SJSA1 (cell line): ENCODE data around the gene LHFPL4. TPM values are rescaled to one million over a fixed set of nuclear protein-coding genes. Genes with fewer than 3 reads are reported as not detected.

Experiments used
- DNase-seq, 2 experiments: peaks; one replicate each; pipeline ENCODE4 v3.0.0-alpha.2; 2015 to 2020; ENCODE audit warnings: low spot score in 2 of 2, low read depth in 1 of 2
- H3K27ac ChIP-seq: fragments of 250-450 bp; sonication (Bioruptor Pico); 2 replicates; pipeline ENCODE4 v1.5.1; 2020; ENCODE audit warnings: mild to moderate bottlenecking, moderate library complexity
- H3K27me3 ChIP-seq: fragments of 250-450 bp; sonication (Bioruptor Pico); replicated peaks from 2 replicates; pipeline ENCODE4 v1.5.1; 2020; ENCODE audit warnings: mild to moderate bottlenecking, moderate library complexity
- H3K36me3 ChIP-seq: fragments of 250-450 bp; sonication (Bioruptor Pico); 2 replicates; pipeline ENCODE4 v1.5.1; 2020; ENCODE audit warnings: mild to moderate bottlenecking
- H3K4me1 ChIP-seq: fragments of 250-450 bp; sonication (Bioruptor Pico); replicated peaks from 2 replicates; pipeline ENCODE4 v1.6.1; 2021; ENCODE audit warnings: mild to moderate bottlenecking
- H3K4me3 ChIP-seq: fragments of 250-450 bp; sonication (Bioruptor Pico); 2 replicates; pipeline ENCODE4 v1.5.1; 2020; ENCODE audit warnings: mild to moderate bottlenecking
- H3K9me3 ChIP-seq: fragments of 250-450 bp; sonication (Bioruptor Pico); replicated peaks from 2 replicates; pipeline ENCODE4 v1.5.1; 2020; ENCODE audit warnings: mild to moderate bottlenecking
- total RNA-seq: library from RNA; depleted of rRNA; stranded (reverse); fragments of >200 nt; shearing (Covaris generic); gene quantifications from 2 replicates; pipeline ENCODE4 v1.2.3, GENCODE V29; 2014

The LHFPL4 gene
- total RNA-seq, 1 experiment from 2014 or later, result 0.08 TPM

GRCh38 chr3:9480265-9480664, 73.4 kb downstream of the LHFPL4 start:
- Histone ChIP-seq H3K27ac (no peak overlapping the region), H3K4me1 (no peaks in the 10 kb centered on the region), H3K9me3 (no peaks in the 10 kb centered on the region), H3K27me3 (no peaks in the 10 kb centered on the region), H3K4me3 (no peak overlapping the region), H3K36me3 (peaks cover 67% of the 10 kb centered on the region)
- no peak for DNase-seq

GRCh38 chr3:9476935-9477334, 76.7 kb downstream of the LHFPL4 start:
- no peak overlapping the region for H3K4me3 ChIP-seq
- H3K4me1 ChIP-seq, result no peaks in the 10 kb centered on the region
- no peaks in the 10 kb centered on the region for H3K9me3 ChIP-seq
- no peak overlapping the region for H3K27ac ChIP-seq
- no peak for DNase-seq
- H3K27me3 ChIP-seq, result no peaks in the 10 kb centered on the region
- peaks cover 86% of the 10 kb centered on the region for H3K36me3 ChIP-seq

GRCh38 chr3:9474482-9474881, 79.1 kb downstream of the LHFPL4 start:
- no peak overlapping the region for H3K27ac ChIP-seq
- H3K4me1 ChIP-seq, result no peaks in the 10 kb centered on the region
- no peaks in the 10 kb centered on the region for H3K9me3 ChIP-seq
- no peak overlapping the region for H3K4me3 ChIP-seq
- H3K36me3 ChIP-seq, result peaks cover 90% of the 10 kb centered on the region
- DNase-seq, result no peak
- no peaks in the 10 kb centered on the region for H3K27me3 ChIP-seq

GRCh38 chr3:9473496-9474065, 80.0 kb downstream of the LHFPL4 start:
- no peaks in the 10 kb centered on the region for H3K9me3 ChIP-seq
- no peaks in the 10 kb centered on the region for H3K27me3 ChIP-seq
- H3K36me3 ChIP-seq, result peaks cover 91% of the 10 kb centered on the region
- DNase-seq, result no peak
- no peaks in the 10 kb centered on the region for H3K4me1 ChIP-seq
- no peak overlapping the region for H3K4me3 ChIP-seq
- H3K27ac ChIP-seq, result no peak overlapping the region

- DNase-seq, result no peak
- H3K4me3 ChIP-seq, result no peak overlapping the region
- H3K4me1 ChIP-seq, result no peaks in the 10 kb centered on the region
- no peaks in the 10 kb centered on the region for H3K9me3 ChIP-seq
- H3K27ac ChIP-seq, result no peak overlapping the region
- H3K36me3 ChIP-seq, result peaks cover 95% of the 10 kb centered on the region
- H3K27me3 ChIP-seq, result no peaks in the 10 kb centered on the region
Observed at GRCh38 chr3:9469986-9470385, 83.6 kb downstream of the LHFPL4 start.

- Histone ChIP-seq H3K9me3 (no peaks in the 10 kb centered on the region), H3K4me1 (no peaks in the 10 kb centered on the region), H3K27me3 (no peaks in the 10 kb centered on the region), H3K4me3 (no peak overlapping the region), H3K27ac (no peak overlapping the region), H3K36me3 (peaks cover 95% of the 10 kb centered on the region)
- no peak for DNase-seq
Observed at GRCh38 chr3:9468460-9468859, 85.2 kb downstream of the LHFPL4 start.

- no peaks in the 10 kb centered on the region for H3K9me3 ChIP-seq
- H3K27ac ChIP-seq, result no peak overlapping the region
- H3K4me3 ChIP-seq, result no peak overlapping the region
- H3K4me1 ChIP-seq, result no peaks in the 10 kb centered on the region
- H3K27me3 ChIP-seq, result no peaks in the 10 kb centered on the region
- H3K36me3 ChIP-seq, result peaks cover 95% of the 10 kb centered on the region
- no peak for DNase-seq
Observed at GRCh38 chr3:9467451-9467850, 86.2 kb downstream of the LHFPL4 start.

- DNase-seq, result no peak
- Histone ChIP-seq H3K36me3 (peaks cover 81% of the 10 kb centered on the region), H3K4me1 (no peaks in the 10 kb centered on the region), H3K9me3 (no peaks in the 10 kb centered on the region), H3K27me3 (no peaks in the 10 kb centered on the region), H3K4me3 (no peak overlapping the region), H3K27ac (no peak overlapping the region)
Observed at GRCh38 chr3:9455596-9456131, 98.0 kb downstream of the LHFPL4 start.

GRCh38 chr3:9452417-9452816, 101.2 kb downstream of the LHFPL4 start:
- H3K27ac ChIP-seq, result no peak overlapping the region
- H3K36me3 ChIP-seq, result peaks cover 86% of the 10 kb centered on the region
- no peaks in the 10 kb centered on the region for H3K4me1 ChIP-seq
- H3K4me3 ChIP-seq, result no peak overlapping the region
- DNase-seq, result no peak
- no peaks in the 10 kb centered on the region for H3K9me3 ChIP-seq
- no peaks in the 10 kb centered on the region for H3K27me3 ChIP-seq

GRCh38 chr3:9450991-9451390, 102.6 kb downstream of the LHFPL4 start:
- no peak overlapping the region for H3K4me3 ChIP-seq
- no peak for DNase-seq
- H3K9me3 ChIP-seq, result no peaks in the 10 kb centered on the region
- no peak overlapping the region for H3K27ac ChIP-seq
- H3K27me3 ChIP-seq, result no peaks in the 10 kb centered on the region
- peaks cover 87% of the 10 kb centered on the region for H3K36me3 ChIP-seq
- H3K4me1 ChIP-seq, result no peaks in the 10 kb centered on the region

- H3K27ac ChIP-seq, result no peak overlapping the region
- no peaks in the 10 kb centered on the region for H3K27me3 ChIP-seq
- no peaks in the 10 kb centered on the region for H3K4me1 ChIP-seq
- H3K4me3 ChIP-seq, result no peak overlapping the region
- DNase-seq, result no peak
- H3K36me3 ChIP-seq, result peaks cover 84% of the 10 kb centered on the region
- no peaks in the 10 kb centered on the region for H3K9me3 ChIP-seq
Observed at GRCh38 chr3:9450126-9450525, 103.5 kb downstream of the LHFPL4 start.

- Histone ChIP-seq H3K9me3 (no peaks in the 10 kb centered on the region), H3K4me1 (no peaks in the 10 kb centered on the region), H3K27ac (no peak overlapping the region), H3K36me3 (peaks cover 91% of the 10 kb centered on the region), H3K4me3 (no peak overlapping the region), H3K27me3 (no peaks in the 10 kb centered on the region)
- no peak for DNase-seq
Observed at GRCh38 chr3:9448643-9449042, 105.0 kb downstream of the LHFPL4 start.
